HEK293 (cell line): ENCODE measurements around the gene RPS19BP1.

Experiments used
- CTCF ChIP-seq: fragments of 450-650 bp; formaldehyde crosslinking; IDR thresholded peaks from 2 replicates; pipeline ENCODE4 v1.5.1; 2016; ENCODE audit warnings: missing biosample characterization, missing genetic modification characterization
- SP7 ChIP-seq: fragments of 450-650 bp; formaldehyde crosslinking; IDR thresholded peaks from 2 replicates; pipeline ENCODE4 v1.5.1; 2016; ENCODE audit warnings: missing biosample characterization, missing genetic modification characterization
- YY1 ChIP-seq: fragments of 450-650 bp; formaldehyde crosslinking; IDR thresholded peaks from 2 replicates; pipeline ENCODE4 v1.5.1; 2018; ENCODE audit warnings: missing biosample characterization, missing genetic modification characterization
- ZFP37 ChIP-seq: fragments of 450-650 bp; formaldehyde crosslinking; IDR thresholded peaks from 2 replicates; pipeline ENCODE4 v1.5.1; 2016; ENCODE audit warnings: missing biosample characterization, missing genetic modification characterization
- ZNF133 ChIP-seq: fragments of 450-650 bp; formaldehyde crosslinking; IDR thresholded peaks from 2 replicates; pipeline ENCODE4 v1.5.1; 2016; ENCODE audit warnings: missing biosample characterization, missing genetic modification characterization
- ZNF184 ChIP-seq: fragments of 450-650 bp; IDR thresholded peaks from 2 replicates; pipeline ENCODE4 v1.5.1; 2018; ENCODE audit warnings: missing biosample characterization, mild to moderate bottlenecking, missing genetic modification characterization
- ZNF514 ChIP-seq: fragments of 450-650 bp; formaldehyde crosslinking; IDR thresholded peaks from 2 replicates; pipeline ENCODE4 v1.5.1; 2016; ENCODE audit warnings: missing biosample characterization, missing genetic modification characterization
- ZNF777 ChIP-seq: fragments of 450-650 bp; formaldehyde crosslinking; IDR thresholded peaks from 2 replicates; pipeline ENCODE4 v1.5.1; 2017; ENCODE audit warnings: missing biosample characterization, missing genetic modification characterization, borderline replicate concordance
- TF ChIP-seq, protein P1 (sequence below): fragments of 450-650 bp; formaldehyde crosslinking; IDR thresholded peaks from 2 replicates; pipeline ENCODE4 v1.5.1; 2016; ENCODE audit warnings: missing biosample characterization, missing genetic modification characterization
- TF ChIP-seq, protein P2 (sequence below): fragments of 450-650 bp; formaldehyde crosslinking; IDR thresholded peaks from 2 replicates; pipeline ENCODE4 v1.5.1; 2016; ENCODE audit warnings: missing biosample characterization, missing genetic modification characterization, low read depth

GRCh38 chr22:39565414-39565944, 32.9 kb upstream of the RPS19BP1 start:
- TF ChIP-seq ZNF514 (tag by site-specific recombination) (no peak), ZNF184 (tag by site-specific recombination) (no peak), ZNF777 (tag by site-specific recombination) (no peak), ZFP37 (tag by site-specific recombination) (no peak), CTCF (no peak), SP7 (tag by site-specific recombination) (no peak), ZNF133 (tag by site-specific recombination) (no peak), YY1 (tag by site-specific recombination) (no peak)
- TF ChIP-seq, protein P1, sequence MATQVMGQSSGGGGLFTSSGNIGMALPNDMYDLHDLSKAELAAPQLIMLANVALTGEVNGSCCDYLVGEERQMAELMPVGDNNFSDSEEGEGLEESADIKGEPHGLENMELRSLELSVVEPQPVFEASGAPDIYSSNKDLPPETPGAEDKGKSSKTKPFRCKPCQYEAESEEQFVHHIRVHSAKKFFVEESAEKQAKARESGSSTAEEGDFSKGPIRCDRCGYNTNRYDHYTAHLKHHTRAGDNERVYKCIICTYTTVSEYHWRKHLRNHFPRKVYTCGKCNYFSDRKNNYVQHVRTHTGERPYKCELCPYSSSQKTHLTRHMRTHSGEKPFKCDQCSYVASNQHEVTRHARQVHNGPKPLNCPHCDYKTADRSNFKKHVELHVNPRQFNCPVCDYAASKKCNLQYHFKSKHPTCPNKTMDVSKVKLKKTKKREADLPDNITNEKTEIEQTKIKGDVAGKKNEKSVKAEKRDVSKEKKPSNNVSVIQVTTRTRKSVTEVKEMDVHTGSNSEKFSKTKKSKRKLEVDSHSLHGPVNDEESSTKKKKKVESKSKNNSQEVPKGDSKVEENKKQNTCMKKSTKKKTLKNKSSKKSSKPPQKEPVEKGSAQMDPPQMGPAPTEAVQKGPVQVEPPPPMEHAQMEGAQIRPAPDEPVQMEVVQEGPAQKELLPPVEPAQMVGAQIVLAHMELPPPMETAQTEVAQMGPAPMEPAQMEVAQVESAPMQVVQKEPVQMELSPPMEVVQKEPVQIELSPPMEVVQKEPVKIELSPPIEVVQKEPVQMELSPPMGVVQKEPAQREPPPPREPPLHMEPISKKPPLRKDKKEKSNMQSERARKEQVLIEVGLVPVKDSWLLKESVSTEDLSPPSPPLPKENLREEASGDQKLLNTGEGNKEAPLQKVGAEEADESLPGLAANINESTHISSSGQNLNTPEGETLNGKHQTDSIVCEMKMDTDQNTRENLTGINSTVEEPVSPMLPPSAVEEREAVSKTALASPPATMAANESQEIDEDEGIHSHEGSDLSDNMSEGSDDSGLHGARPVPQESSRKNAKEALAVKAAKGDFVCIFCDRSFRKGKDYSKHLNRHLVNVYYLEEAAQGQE, result no peak
- TF ChIP-seq, protein P2, sequence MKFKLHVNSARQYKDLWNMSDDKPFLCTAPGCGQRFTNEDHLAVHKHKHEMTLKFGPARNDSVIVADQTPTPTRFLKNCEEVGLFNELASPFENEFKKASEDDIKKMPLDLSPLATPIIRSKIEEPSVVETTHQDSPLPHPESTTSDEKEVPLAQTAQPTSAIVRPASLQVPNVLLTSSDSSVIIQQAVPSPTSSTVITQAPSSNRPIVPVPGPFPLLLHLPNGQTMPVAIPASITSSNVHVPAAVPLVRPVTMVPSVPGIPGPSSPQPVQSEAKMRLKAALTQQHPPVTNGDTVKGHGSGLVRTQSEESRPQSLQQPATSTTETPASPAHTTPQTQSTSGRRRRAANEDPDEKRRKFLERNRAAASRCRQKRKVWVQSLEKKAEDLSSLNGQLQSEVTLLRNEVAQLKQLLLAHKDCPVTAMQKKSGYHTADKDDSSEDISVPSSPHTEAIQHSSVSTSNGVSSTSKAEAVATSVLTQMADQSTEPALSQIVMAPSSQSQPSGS (tag by site-specific recombination), result no peak
